Parathyroid adenoma (tissue), 2 donors: Measurements from ENCODE around the gene CEP57L1.

Source experiments
- H2AFZ ChIP-seq: fragments of 300-600 bp; sonication (generic); one replicate; pipeline ENCODE4 v1.7.0; 2017; ENCODE audit warnings: antibody characterized with exemption, mild to moderate bottlenecking
- H3K27ac ChIP-seq: fragments of 300-600 bp; sonication (generic); one replicate; pipeline ENCODE4 v1.7.0; 2017
- H3K27me3 ChIP-seq: fragments of 300-600 bp; sonication (generic); one replicate; pipeline ENCODE4 v1.7.0; 2017; ENCODE audit warnings: low read length; ENCODE audit not compliant: control insufficient read depth, insufficient read depth
- H3K36me3 ChIP-seq: fragments of 300-600 bp; sonication (generic); one replicate; pipeline ENCODE4 v1.7.0; 2017; ENCODE audit warnings: low read length; ENCODE audit not compliant: control insufficient read depth, insufficient read depth
- H3K4me1 ChIP-seq: fragments of 300-600 bp; sonication (generic); one replicate; pipeline ENCODE4 v1.7.0; 2017; ENCODE audit warnings: control low read depth
- H3K4me2 ChIP-seq: fragments of 300-600 bp; sonication (generic); one replicate; pipeline ENCODE4 v1.7.0; 2017; ENCODE audit warnings: low read length
- H3K4me3 ChIP-seq: fragments of 300-600 bp; sonication (generic); one replicate; pipeline ENCODE4 v1.7.0; 2017; ENCODE audit warnings: low read depth, low read length
- H3K79me2 ChIP-seq: fragments of 300-600 bp; sonication (generic); one replicate; pipeline ENCODE4 v1.7.0; 2017; ENCODE audit warnings: control low read depth
- H3K9ac ChIP-seq: fragments of 300-600 bp; sonication (generic); one replicate; pipeline ENCODE4 v1.7.0; 2017; ENCODE audit warnings: mild to moderate bottlenecking
- H3K9me3 ChIP-seq: fragments of 300-600 bp; sonication (generic); one replicate; pipeline ENCODE4 v1.7.0; 2017; ENCODE audit warnings: low read length; ENCODE audit not compliant: control insufficient read depth
- TF ChIP-seq, protein P1 (sequence below): fragments of 300-600 bp; sonication (generic); IDR thresholded peaks from one replicate; pipeline ENCODE4 v1.7.0; 2017; ENCODE audit warnings: antibody characterized with exemption, mild to moderate bottlenecking
- donor health status: primary hyperparathyroidism.

CEP57L1 gene

GRCh38 chr6:109059571-109060021 lies 35.7 kb upstream of the CEP57L1 start:
- H3K4me1 ChIP-seq: peaks cover 21% of the 10 kb centered on the region
- no peak overlapping the region for H3K27ac ChIP-seq
- no peaks in the 10 kb centered on the region for H3K27me3 ChIP-seq
- H3K4me3 ChIP-seq: no peak overlapping the region
- H2AFZ ChIP-seq: no peak overlapping the region
- no peaks in the 10 kb centered on the region for H3K9me3 ChIP-seq
- H3K4me2 ChIP-seq: no peak overlapping the region
- no peaks in the 10 kb centered on the region for H3K36me3 ChIP-seq
- H3K79me2 ChIP-seq: peaks cover 63% of the 10 kb centered on the region
- TF ChIP-seq, protein P1, sequence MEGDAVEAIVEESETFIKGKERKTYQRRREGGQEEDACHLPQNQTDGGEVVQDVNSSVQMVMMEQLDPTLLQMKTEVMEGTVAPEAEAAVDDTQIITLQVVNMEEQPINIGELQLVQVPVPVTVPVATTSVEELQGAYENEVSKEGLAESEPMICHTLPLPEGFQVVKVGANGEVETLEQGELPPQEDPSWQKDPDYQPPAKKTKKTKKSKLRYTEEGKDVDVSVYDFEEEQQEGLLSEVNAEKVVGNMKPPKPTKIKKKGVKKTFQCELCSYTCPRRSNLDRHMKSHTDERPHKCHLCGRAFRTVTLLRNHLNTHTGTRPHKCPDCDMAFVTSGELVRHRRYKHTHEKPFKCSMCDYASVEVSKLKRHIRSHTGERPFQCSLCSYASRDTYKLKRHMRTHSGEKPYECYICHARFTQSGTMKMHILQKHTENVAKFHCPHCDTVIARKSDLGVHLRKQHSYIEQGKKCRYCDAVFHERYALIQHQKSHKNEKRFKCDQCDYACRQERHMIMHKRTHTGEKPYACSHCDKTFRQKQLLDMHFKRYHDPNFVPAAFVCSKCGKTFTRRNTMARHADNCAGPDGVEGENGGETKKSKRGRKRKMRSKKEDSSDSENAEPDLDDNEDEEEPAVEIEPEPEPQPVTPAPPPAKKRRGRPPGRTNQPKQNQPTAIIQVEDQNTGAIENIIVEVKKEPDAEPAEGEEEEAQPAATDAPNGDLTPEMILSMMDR: peak; percentile 38
- H3K9ac ChIP-seq: no peak overlapping the region

- Histone ChIP-seq H3K9me3 (no peaks in the 10 kb centered on the region), H3K4me1 (peaks cover 21% of the 10 kb centered on the region), H3K27me3 (no peaks in the 10 kb centered on the region), H3K36me3 (no peaks in the 10 kb centered on the region), H3K4me3 (no peak overlapping the region), H3K4me2 (no peak overlapping the region), H3K79me2 (peaks cover 58% of the 10 kb centered on the region), H3K9ac (no peak overlapping the region), H2AFZ (no peak overlapping the region), H3K27ac (no peak overlapping the region)
- TF ChIP-seq, protein P1: no peak
Measured at GRCh38 chr6:109060571-109060970, 34.7 kb upstream of the CEP57L1 start.

DNA sequence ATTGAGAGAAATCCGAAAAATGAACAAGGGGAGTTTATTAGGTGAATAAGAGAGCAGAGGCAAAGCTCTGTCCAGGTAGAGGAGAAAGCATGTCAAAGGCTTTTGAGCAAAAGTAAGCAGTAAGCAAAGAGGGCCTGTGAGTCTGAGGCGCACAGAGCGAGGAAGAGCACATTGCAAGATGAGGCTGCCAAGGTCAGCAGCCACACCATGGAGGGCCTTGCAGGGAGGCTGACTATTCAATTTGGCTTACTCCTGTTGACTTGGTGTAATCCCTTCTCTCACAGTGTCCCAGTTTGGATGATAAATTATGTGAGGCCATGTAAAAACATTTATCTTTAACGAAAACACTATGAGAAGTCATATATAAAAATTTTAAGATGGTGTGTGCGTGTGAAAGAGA lies 33.1 kb upstream of the CEP57L1 start:
- no peak overlapping the region for H3K9ac ChIP-seq
- H2AFZ ChIP-seq: no peak overlapping the region
- no peak overlapping the region for H3K4me3 ChIP-seq
- no peaks in the 10 kb centered on the region for H3K27me3 ChIP-seq
- no peaks in the 10 kb centered on the region for H3K36me3 ChIP-seq
- H3K79me2 ChIP-seq: peaks cover 51% of the 10 kb centered on the region
- H3K4me1 ChIP-seq: peaks cover 21% of the 10 kb centered on the region
- H3K27ac ChIP-seq: no peak overlapping the region
- H3K9me3 ChIP-seq: no peaks in the 10 kb centered on the region
- H3K4me2 ChIP-seq: no peak overlapping the region
- TF ChIP-seq, protein P1: no peak

DNA sequence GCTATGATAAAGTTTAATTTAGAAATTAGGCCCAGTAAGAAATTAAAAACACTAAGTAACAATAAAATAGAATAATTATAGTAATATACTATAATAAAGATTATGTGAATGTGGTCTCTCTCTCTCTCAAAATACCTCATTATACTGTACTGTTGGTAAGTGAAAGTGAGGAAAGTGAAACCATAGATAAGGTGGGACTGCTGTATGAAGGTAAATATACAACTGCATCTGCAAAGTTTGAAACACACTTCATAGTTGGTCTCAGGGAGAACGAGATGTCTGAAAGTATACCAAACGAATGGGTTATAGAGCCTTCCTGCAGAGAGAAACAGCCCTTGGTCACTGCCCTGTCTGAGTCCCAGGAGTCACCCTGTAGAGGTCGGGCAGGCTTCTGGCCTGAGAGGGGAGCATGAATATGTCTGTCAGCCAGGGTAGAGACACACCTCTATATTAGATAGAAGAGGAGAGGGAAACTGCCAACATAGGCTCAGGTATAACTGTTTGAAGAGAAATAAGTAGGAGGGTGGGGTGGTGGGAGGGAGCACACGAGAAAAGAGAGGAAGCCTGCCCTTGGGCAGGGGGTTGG lies 32.4 kb upstream of the CEP57L1 start:
- no peaks in the 10 kb centered on the region for H3K27me3 ChIP-seq
- H3K4me1 ChIP-seq: peaks cover 21% of the 10 kb centered on the region

More for the DNA sequence above, 32.4 kb upstream of the CEP57L1 start:
- Histone ChIP-seq H3K4me3 (no peak overlapping the region), H3K27ac (no peak overlapping the region), H3K79me2 (peaks cover 52% of the 10 kb centered on the region), H2AFZ (no peak overlapping the region), H3K9ac (no peak overlapping the region), H3K36me3 (no peaks in the 10 kb centered on the region), H3K9me3 (no peaks in the 10 kb centered on the region), H3K4me2 (no peak overlapping the region)
- TF ChIP-seq, protein P1: no peak
